Tibial artery (tissue), 4 donors: ENCODE measurements around the gene TCN1.

Experiments
- DNase-seq, 2 donors: peaks; one replicate each; pipeline ENCODE4 v3.0.0-alpha.2; 2019
- H3K27ac ChIP-seq, 2 donors: fragments of 200-600 bp; sonication (generic) in 1 of 2; 1 replicate in 1 of 2; 2 replicates in 1 of 2; pipeline ENCODE4 v1.5.1; 2018 to 2019; ENCODE audit warnings: mild to moderate bottlenecking in 1 of 2
- H3K27me3 ChIP-seq, 2 donors: fragments of 200-600 bp; sonication (generic) in 1 of 2; one replicate each; pipeline versions ENCODE4 v1.5.1 to v1.6.0; 2016 to 2019
- H3K36me3 ChIP-seq, 3 donors: fragments of 200-600 bp; sonication (generic) in 2 of 3; one replicate each; pipeline ENCODE4 v1.5.1; 2016 to 2019; ENCODE audit warnings: mild to moderate bottlenecking in 2 of 3
- H3K4me1 ChIP-seq, 4 donors: fragments of 200-600 bp; sonication (generic) in 2 of 4; 1 replicate in 3 of 4; 2 replicates in 1 of 4; pipeline ENCODE4 v1.5.1; 2016 to 2019
- H3K4me3 ChIP-seq, 2 donors: fragments of 200-600 bp; sonication (generic) in 1 of 2; 1 replicate in 1 of 2; 2 replicates in 1 of 2; pipeline ENCODE4 v1.5.1; 2018 to 2019; ENCODE audit warnings: mild to moderate bottlenecking in 2 of 2
- H3K9me3 ChIP-seq, 3 donors: fragments of 200-600 bp; sonication (generic) in 1 of 3; one replicate each; pipeline ENCODE4 v1.5.1; 2016 to 2019
- intact Hi-C: fragments of 100-400 bp; cut with DNase I; formaldehyde crosslinking; loops from one replicate; pipeline ENCODE4 v1.15.0; 2023; ENCODE audit warnings: low total_unique reads
- TF ChIP-seq, protein P1 (sequence below), 2 experiments: fragments of 200-600 bp in 1 of 2; fragments of 450-650 bp in 1 of 2; IDR thresholded peaks; one replicate each; pipeline ENCODE4 v1.5.1; 2017 to 2019; ENCODE audit warnings: antibody characterized with exemption in 2 of 2, mild to moderate bottlenecking in 1 of 2, moderate library complexity in 1 of 2

The TCN1 gene

DNA sequence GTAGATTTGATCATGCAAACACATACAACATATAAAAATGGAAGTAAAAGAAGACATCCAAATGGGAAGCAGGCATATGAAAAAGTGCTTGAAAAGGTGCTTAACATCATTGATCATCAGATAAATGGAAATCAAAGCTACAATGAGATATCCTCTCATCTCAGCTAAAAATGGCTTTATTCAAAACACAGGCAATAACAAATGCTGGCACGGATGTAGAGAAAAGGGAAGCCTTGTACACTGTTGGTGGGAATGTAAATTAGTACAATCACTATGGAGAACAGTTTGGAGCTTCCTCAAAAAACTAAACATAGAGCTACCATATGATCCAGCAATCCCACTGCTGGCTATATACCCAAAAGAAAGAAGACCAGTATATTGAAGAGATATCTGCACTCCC, 549 bp upstream of the TCN1 start:
- no peak for DNase-seq
- H3K4me3 ChIP-seq, result no peak overlapping the region
- no peaks in the 10 kb centered on the region for H3K27me3 ChIP-seq
- no peaks in the 10 kb centered on the region for H3K36me3 ChIP-seq
- no peaks in the 10 kb centered on the region for H3K9me3 ChIP-seq
- TF ChIP-seq, protein P1, sequence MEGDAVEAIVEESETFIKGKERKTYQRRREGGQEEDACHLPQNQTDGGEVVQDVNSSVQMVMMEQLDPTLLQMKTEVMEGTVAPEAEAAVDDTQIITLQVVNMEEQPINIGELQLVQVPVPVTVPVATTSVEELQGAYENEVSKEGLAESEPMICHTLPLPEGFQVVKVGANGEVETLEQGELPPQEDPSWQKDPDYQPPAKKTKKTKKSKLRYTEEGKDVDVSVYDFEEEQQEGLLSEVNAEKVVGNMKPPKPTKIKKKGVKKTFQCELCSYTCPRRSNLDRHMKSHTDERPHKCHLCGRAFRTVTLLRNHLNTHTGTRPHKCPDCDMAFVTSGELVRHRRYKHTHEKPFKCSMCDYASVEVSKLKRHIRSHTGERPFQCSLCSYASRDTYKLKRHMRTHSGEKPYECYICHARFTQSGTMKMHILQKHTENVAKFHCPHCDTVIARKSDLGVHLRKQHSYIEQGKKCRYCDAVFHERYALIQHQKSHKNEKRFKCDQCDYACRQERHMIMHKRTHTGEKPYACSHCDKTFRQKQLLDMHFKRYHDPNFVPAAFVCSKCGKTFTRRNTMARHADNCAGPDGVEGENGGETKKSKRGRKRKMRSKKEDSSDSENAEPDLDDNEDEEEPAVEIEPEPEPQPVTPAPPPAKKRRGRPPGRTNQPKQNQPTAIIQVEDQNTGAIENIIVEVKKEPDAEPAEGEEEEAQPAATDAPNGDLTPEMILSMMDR (IDR thresholded peaks at IDR 0.05), result no peak
- no peak overlapping the region for H3K27ac ChIP-seq
- intact Hi-C loops, result no loop called here
- no peaks in the 10 kb centered on the region for H3K4me1 ChIP-seq

DNA sequence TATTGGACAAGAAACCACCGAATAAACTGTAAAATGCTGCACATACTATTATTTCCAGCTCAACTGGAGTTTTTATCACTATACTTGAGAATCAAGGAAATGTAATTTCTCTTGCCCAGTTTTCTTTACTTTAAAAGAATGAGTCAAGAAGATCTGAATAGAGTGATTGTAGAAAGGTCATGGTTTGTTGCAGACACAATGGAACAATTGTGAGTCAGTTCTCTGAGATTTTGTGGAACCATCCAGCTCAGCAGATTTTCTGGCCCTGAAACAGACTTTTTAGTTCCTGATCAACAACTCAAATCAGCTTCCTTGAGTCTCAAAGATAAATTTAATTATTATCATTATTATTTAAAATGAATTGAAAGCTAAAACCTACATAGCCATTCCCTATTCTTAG, 1.3 kb downstream of the TCN1 start:
- Histone ChIP-seq H3K9me3 (no peaks in the 10 kb centered on the region), H3K27ac (no peak overlapping the region), H3K4me1 (no peaks in the 10 kb centered on the region), H3K27me3 (no peaks in the 10 kb centered on the region), H3K36me3 (no peaks in the 10 kb centered on the region), H3K4me3 (no peak overlapping the region)
- no peak for DNase-seq
- TF ChIP-seq, protein P1 (IDR thresholded peaks at IDR 0.05), result no peak
- intact Hi-C loops, result no loop called here

DNA sequence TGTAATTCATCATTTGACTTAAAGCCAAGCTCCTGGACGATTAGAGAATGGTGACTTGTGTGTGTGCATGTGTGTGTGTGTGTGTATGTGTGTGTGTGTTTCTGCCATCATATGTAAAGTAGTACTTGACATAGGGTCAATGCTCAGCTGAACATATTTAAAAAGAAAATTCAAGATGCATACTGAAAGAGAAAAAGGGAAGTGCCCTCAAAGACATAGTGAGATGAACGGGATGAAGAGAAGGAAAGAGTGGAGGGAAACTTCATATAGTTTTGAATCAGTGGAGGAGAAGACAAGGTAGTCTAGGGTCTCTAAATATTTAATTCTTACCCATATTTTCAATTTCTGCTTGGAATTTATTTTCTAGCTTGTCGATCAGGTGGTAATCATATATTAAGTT, 4.0 kb downstream of the TCN1 start:
- TF ChIP-seq, protein P1 (IDR thresholded peaks at IDR 0.05), result no peak
- H3K4me1 ChIP-seq, result no peaks in the 10 kb centered on the region
- DNase-seq, result no peak
- H3K27me3 ChIP-seq, result no peaks in the 10 kb centered on the region
- H3K27ac ChIP-seq, result no peak overlapping the region
- no peak overlapping the region for H3K4me3 ChIP-seq
- H3K9me3 ChIP-seq, result no peaks in the 10 kb centered on the region
- no peaks in the 10 kb centered on the region for H3K36me3 ChIP-seq
- intact Hi-C loops, result no loop called here

DNA sequence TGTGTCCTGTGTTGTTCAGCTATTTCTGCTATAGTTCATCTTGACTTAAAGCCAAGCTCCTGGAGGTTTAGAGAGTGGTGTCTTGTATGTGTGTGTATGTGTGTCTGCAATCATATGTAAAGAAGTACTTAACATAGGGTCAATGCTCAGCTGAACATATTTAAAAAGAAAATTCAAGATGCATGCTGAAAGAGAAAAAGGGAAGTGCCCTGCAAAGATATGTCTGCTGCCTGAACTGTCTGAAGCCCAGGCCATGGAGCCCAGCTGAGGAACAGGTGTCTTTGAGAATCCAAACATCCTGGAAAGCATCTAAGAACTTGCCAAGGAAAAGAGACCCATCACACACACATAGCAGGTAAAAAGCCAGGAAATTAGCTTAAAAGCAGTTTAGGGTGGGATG, 6.6 kb downstream of the TCN1 start:
- no peaks in the 10 kb centered on the region for H3K27me3 ChIP-seq
- DNase-seq, result no peak
- TF ChIP-seq, protein P1 (IDR thresholded peaks at IDR 0.05), result no peak
- H3K9me3 ChIP-seq, result no peaks in the 10 kb centered on the region
- no peak overlapping the region for H3K27ac ChIP-seq
- intact Hi-C loops, result no loop called here
- no peak overlapping the region for H3K4me3 ChIP-seq
- no peaks in the 10 kb centered on the region for H3K4me1 ChIP-seq
- no peaks in the 10 kb centered on the region for H3K36me3 ChIP-seq

DNA sequence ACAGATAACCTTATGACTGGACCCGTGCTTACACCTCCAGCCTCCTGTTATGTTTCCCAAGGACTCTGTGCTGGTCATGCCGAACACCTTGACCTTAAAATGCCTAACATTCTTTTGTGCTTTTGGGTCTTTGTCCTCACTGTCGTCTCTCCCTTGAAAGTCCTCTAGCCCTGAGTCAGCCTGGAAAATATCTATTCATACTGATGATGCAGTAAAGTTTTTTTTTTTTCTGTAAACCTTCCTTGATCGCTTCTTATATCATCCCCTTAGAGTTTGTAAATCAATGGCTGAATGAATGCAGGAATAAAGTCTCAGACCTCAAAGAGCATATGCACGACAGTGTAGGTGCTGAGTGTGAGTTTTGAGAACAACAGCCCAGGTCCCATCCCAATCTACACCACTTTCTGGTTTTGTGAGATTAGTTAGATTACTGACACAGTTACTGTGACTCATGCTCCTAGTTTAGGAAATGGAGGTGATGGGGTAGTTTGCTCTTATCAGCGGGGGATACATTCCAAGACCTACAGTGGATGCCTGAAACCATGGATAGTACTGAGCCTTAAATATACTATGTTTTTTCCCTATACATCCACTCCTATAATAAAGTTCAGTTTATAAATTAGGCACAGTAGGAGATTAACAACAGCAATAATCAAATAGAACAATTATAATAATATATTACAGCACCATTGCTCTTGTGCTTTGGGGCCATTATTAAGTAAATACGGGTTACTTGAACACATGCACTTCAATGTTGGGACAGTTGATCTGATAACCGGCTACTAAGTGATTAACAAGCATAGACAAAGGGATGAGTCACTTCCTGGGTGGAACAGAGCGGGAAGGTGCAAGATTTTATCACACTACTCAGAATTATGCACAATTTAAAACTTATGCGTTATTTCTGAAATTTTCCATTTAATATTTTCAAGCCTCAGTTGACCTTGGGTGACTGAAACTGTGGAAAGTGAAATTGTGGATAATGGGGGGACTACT, 8.6 kb downstream of the TCN1 start:
- Histone ChIP-seq H3K4me3 (no peak overlapping the region), H3K27me3 (no peaks in the 10 kb centered on the region), H3K36me3 (no peaks in the 10 kb centered on the region), H3K9me3 (no peaks in the 10 kb centered on the region), H3K4me1 (no peaks in the 10 kb centered on the region), H3K27ac (no peak overlapping the region)
- DNase-seq, result no peak
- TF ChIP-seq, protein P1 (IDR thresholded peaks at IDR 0.05), result no peak
- intact Hi-C loops, result no loop called here
